BJ (cell line): ENCODE data around the gene ZIC4. TPM values are rescaled to one million over a fixed set of nuclear protein-coding genes. Genes with fewer than 3 reads are reported as not detected.

Experiments
- CTCF ChIA-PET: fragments of 350-600 bp; formaldehyde crosslinking; extraction: SDS; loops from one replicate; lab custom pipeline; 2021; ENCODE audit warnings: antibody characterized with exemption, inconsistent platforms; lab: Yijun Ruan, JAX
- POLR2A ChIA-PET: fragments of 300-600 bp; sonication (Branson Sonifier 250); formaldehyde crosslinking; extraction: SDS; loops from one replicate; lab custom pipeline; 2021; ENCODE audit warnings: antibody characterized with exemption; lab: Charles Lee
- DNase-seq: peaks from one replicate; pipeline ENCODE4 v3.0.0-alpha.2; 2011; ENCODE audit warnings: low read depth
- H3K27me3 ChIP-seq: 2 replicates; pipeline ENCODE4 v1.6.0; 2011; ENCODE audit warnings: low read length; ENCODE audit not compliant: control insufficient read depth, insufficient read depth
- H3K36me3 ChIP-seq: 2 replicates; pipeline ENCODE4 v1.5.1; 2011; ENCODE audit warnings: low read length; ENCODE audit not compliant: control insufficient read depth, insufficient read depth
- H3K4me3 ChIP-seq: 2 replicates; pipeline ENCODE4 v1.5.1; 2011; ENCODE audit warnings: low read depth, mild to moderate bottlenecking, control low read depth, low read length
- CTCF ChIP-seq: IDR thresholded peaks from 2 replicates; pipeline ENCODE4 v1.5.1; 2011; ENCODE audit warnings: low read depth, mild to moderate bottlenecking, control low read depth, inconsistent platforms, low read length, moderate library complexity; ENCODE audit not compliant: insufficient read depth
- polyA plus RNA-seq: library from polyadenylated mRNA; depleted of rRNA; stranded (reverse); fragments of >200 nt; gene quantifications from 2 replicates; pipeline ENCODE4 v1.2.3, GENCODE V29; 2011

ZIC4 gene
- polyA plus RNA-seq, 1 experiment = 3.2 TPM

GRCh38 chr3:147397875-147398812, 8.2 kb downstream of the ZIC4 start:
- ChIA-PET POLR2A (no interaction called here), CTCF (interaction anchor here (0.9 kb wide), 1 partner anchor 13 kb away, joined by 3 read pairs; no protein-coding TSS in a partner anchor)
- no peak for TF ChIP-seq CTCF
- H3K4me3 ChIP-seq = no peak overlapping the region
- H3K27me3 ChIP-seq = peaks cover 11% of the 10 kb centered on the region; the same call in 1 of the 2 replicates
- peaks cover 2% of the 10 kb centered on the region for H3K36me3 ChIP-seq
- DNase-seq = no peak

- peaks cover 11% of the 10 kb centered on the region; the same call in 1 of the 2 replicates for H3K27me3 ChIP-seq
- POLR2A ChIA-PET = no interaction called here
- DNase-seq = no peak
- peaks cover 2% of the 10 kb centered on the region for H3K36me3 ChIP-seq
- CTCF ChIA-PET = interaction anchor here (0.9 kb wide), 1 partner anchor 14 kb away, joined by 3 read pairs; no protein-coding TSS in a partner anchor
- no peak for TF ChIP-seq CTCF
- no peak overlapping the region for H3K4me3 ChIP-seq
These were observed 9.0 kb downstream of the ZIC4 start for GRCh38 chr3:147397155-147397874.

- H3K27me3 ChIP-seq = peaks cover 11% of the 10 kb centered on the region; the same call in 1 of the 2 replicates
- DNase-seq = no peak
- CTCF ChIA-PET = no interaction called here
- peaks cover 2% of the 10 kb centered on the region for H3K36me3 ChIP-seq
- H3K4me3 ChIP-seq = no peak overlapping the region
- TF ChIP-seq CTCF = no peak
- POLR2A ChIA-PET = no interaction called here
These were observed 9.7 kb downstream of the ZIC4 start for GRCh38 chr3:147396712-147397046.

- H3K27me3 ChIP-seq = peaks cover 12% of the 10 kb centered on the region
- no peak overlapping the region for H3K4me3 ChIP-seq
- H3K36me3 ChIP-seq = peaks cover 2% of the 10 kb centered on the region
- no peak for TF ChIP-seq CTCF
- ChIA-PET CTCF (no interaction called here), POLR2A (no interaction called here)
- no peak for DNase-seq
These were observed 10.2 kb downstream of the ZIC4 start for GRCh38 chr3:147395899-147396711.
